CD4-positive, alpha-beta T cell treated with Interleukin-15 for 4 hours (primary cell): ENCODE data around the gene CDON.

Source experiments
- DNase-seq: peaks from one replicate; pipeline ENCODE4 v3.0.0-alpha.2; 2020; ENCODE audit warnings: low spot score

Gene CDON

DNA sequence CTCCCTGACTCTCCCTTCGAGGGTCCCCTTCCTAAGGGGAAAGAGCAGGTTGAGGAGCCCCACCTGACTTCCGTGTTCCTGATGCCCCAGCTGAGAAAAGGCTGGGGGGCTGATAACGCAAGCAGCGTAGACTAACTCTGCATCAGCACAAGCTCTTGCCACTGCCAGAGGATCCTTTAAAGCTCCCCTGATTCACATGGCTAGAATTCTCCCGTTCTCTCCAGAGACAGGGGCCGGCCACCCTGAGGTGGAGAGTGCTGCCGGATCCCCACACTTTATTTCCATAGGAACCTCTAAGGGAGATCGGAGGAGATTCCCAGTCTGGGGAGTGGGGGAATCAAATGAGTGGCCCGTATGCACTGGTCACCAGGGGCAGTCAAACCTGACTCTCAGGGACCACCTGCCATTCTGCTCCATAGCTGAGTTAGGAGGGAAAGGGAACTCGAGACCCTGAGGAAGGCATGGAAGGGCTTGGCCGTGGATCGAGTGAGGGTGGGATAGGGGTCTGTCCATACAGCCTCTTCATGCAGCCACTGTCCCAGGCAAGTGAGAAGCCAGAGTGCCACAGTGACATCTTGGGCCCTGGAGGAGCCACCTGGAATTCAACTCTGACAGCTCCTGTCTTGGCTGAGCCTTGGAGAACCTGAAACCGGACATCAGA is 118.2 kb downstream of the CDON start:
- DNase-seq: no peak

- DNase-seq: no peak
Measured at GRCh38 chr11:125943661-125944349, 118.9 kb downstream of the CDON start.

- DNase-seq: no peak
Measured at GRCh38 chr11:125942771-125943428, 119.8 kb downstream of the CDON start.

DNA sequence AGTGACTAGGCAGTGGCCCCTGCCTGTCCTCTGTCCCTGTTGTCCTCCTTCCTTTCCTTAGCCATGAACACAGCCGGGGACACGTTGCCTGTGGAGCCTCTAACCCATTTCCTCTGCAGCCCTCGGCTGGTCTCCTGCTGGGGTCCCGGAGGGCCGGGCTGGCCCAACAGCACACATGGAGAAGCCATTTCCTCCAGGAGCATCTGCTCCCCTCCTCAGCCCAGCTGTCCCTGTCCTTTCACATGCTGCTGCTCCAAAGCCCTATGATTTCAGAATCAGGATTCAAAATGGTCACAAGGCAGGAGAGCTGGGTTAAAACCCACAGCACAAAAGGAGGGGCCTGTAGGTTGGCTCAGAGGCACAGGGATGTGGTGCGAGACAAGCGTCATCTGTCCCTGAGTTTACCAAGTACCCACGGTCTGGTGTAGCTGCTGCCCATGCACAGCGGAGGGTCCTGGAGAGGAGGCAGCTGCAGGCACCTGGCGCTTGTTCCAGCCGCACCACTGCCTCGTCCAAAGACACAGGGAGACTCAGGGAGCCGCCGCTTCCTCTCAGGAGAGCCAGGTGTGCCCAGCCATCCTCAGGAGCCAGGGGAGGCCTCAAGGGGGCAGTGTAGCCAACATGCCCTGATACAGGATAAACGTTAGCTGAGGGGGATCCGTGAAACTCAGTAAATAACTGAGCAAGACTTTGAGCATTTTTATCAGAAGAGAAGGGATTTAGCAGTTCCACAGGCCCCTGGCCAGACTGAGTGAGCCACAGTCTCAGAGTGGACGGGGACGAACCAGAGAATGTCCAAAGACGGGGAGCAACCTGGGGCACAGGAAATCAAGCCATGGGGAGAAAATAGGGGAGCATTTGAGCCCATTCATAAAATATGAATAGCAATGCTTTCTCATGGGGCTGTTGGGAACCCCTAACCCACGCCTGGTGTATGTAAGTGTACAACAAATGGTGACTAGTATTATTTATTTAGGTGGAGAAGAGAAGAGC is 120.8 kb downstream of the CDON start:
- peak; percentile 7 for DNase-seq

GRCh38 chr11:125941267-125941618 is 121.4 kb downstream of the CDON start:
- no peak for DNase-seq

DNA sequence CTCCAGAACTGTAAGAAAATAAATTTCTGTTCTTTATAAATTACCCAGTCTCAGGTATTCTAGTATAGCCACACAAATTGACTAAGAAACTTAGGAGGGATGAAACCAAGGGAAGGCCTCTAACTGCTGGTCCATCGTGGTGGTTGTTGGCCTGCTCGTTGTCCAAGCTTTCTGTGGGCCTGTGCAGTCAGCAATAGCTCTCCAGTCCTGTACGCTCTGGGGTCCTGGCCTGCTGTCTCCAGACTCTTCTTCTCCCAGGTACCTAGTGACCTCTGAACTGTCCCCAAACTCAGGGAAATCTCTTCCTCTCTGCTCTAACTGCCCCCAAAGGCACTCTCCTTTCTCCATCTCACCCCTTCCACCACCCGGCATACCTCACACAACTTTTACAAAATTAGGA is 122.5 kb downstream of the CDON start:
- DNase-seq: no peak

- no peak for DNase-seq
Measured at GRCh38 chr11:125939081-125939521, 123.6 kb downstream of the CDON start.

- no peak for DNase-seq
Measured at GRCh38 chr11:125938418-125938817, 124.2 kb downstream of the CDON start.

DNA sequence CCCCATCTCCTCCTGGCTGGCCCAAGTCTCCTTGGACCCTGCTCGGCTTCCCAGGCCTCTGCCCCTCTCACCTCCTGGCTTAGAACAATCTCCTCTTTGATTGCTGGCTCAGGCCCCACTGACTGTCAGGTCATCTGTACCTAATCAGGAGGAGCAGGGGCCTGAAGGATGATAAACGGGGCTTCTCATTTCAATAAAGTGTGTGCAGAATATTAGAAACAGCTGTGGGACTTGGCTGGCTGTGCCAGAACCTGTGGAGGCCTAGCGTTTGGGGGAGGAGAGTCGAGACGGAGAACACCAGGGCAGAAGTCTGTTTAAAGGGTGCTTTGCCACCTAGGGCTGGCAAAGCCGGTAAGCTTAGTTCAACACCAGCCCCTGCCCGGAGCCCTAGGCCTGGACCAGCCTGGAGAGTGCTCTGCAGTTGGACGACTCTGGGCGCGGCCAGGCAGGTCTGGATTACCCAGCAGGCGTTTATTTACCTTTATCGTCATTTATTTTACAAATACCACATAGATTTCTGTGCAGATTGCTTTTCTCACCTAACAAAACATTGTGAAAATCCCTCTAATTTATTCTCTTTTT is 127.0 kb downstream of the CDON start:
- no peak for DNase-seq

DNA sequence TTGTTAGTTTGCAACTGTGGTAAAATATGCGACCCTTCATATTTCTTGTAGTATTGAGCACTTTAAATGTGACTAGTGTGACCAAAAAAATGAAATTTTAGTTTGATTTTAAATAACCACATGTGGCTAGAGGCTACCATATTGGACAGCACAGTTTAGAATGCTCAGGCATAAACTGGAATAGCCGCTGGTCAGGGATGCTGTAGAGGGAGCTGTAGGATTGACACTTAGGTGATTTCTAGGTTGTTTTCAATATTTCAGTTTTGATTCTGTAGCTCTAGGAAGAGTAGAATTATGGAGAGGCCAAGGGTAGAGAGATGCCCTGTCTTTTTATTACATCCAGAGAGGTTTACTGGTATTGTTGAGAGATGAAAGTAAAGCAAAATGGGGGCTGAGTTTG is 127.6 kb downstream of the CDON start:
- no peak for DNase-seq

- no peak for DNase-seq
Measured at GRCh38 chr11:125934473-125934872, 128.2 kb downstream of the CDON start.

- DNase-seq: no peak
Measured at GRCh38 chr11:125933030-125933813, 129.4 kb downstream of the CDON start.

GRCh38 chr11:125932301-125932700 is 130.4 kb downstream of the CDON start:
- DNase-seq: no peak

GRCh38 chr11:125931668-125932067 is 131.0 kb downstream of the CDON start:
- no peak for DNase-seq

DNA sequence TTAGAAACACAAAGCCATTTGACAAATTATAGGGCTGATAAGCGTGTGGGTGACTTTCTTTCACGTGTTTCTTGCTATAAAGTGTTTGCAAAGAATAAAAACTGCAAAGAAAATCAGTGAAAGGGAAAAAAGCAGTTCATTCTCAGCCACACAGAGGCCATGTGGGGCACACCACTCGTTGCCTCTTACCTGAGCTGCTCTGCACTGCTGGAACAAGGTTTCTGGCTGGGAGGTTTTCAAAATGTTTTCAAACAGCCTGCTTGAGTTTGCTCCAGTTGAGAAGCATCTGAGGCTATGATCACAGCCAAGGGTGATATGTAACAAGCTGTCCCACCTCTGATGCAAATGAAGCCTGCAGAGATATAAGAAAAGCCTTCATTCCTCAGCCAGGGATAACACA is 131.6 kb downstream of the CDON start:
- DNase-seq: no peak

DNA sequence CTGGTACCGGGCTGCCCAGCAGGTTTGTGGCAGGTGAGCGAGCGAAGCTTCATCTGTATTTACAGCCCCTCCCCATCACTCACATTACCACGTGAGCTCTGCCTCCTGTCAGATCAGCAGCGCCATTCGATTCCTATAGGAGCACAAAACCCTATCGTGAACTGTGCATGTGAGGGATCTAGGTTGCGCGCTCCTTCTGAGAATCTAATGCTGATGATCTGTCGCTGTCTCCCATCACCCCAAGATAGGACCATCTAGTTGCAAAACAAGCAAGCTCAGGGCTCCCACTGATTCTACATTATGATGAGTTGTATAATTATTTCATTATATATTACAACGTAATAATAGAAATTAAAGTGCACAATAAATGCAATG is 132.6 kb downstream of the CDON start:
- no peak for DNase-seq

DNA sequence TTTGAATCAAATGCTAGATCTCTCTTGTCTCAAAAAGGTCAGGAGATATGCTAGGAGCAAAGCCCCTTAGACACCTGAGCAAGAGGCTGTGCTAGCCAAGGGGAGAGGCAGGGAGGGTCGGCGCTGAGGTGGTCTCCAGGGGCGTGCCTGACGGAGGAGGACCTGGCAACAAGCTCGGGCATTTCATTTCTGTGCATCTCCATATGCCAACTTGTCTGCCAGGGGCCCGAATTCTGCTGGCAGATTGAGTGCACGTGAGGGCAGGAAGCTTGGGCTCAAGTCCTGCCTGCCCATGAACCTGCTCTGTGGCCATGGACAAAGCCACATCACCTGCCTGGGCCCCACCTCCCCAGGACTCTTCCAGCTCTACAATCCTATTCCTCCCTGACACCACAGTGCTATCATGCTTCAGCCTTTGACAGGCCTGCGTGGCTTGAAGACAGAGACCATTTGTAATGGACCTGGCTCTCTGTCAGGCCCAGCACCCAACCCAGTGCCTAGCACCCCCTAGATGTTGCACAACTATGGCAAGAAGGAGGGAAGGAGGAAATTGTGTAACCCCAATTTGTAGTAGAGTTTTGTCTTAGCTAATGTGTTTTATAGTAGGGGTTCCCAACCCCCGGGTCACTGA is 133.1 kb downstream of the CDON start:
- no peak for DNase-seq

DNA sequence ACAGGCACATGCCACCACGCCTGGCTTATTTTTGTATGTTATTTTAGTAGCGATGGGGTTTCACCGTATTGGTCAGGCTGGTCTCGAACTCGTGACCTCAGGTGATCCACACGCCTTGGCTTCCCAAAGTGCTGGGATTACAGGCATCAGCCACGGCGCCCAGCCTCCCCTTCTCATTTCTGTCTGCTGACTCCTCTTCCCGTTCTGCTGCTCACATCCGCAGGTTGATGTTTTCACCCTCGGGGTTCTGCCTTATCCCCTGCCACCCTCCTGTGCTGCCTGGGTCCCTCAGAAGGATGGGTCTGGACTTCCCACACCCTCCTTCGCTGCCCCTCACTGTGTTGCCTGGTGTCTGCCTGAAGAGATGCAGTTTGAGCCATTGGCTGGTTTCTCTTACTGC is 136.0 kb downstream of the CDON start:
- no peak for DNase-seq

GRCh38 chr11:125925804-125926203 is 136.9 kb downstream of the CDON start:
- DNase-seq: no peak

DNA sequence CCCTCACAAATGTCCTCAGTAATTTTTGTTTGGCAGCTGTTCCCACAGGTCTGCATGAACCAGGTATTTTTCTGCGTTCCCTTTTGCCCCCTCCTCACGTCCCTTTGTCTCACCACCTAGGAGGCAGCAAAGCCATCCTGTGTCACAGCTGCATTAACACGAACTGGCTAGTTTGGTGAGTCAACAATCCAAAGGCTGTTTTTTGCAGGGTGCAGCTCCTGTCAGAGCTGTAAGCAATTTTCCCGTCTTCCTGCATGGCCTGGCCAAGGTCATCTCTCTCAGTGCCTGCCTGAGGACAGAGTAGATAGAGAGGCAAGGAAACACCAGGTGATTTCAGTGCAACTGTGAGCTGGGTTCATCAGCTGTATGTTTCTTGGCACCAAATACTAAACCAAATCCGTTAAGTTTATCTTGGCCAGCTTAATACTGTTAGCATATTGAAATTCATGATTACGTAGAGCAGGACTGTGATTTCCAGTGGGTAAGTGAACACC is 137.4 kb downstream of the CDON start:
- DNase-seq: no peak
